ENCODE results near the gene RAG1.

RAG1 gene

DNA sequence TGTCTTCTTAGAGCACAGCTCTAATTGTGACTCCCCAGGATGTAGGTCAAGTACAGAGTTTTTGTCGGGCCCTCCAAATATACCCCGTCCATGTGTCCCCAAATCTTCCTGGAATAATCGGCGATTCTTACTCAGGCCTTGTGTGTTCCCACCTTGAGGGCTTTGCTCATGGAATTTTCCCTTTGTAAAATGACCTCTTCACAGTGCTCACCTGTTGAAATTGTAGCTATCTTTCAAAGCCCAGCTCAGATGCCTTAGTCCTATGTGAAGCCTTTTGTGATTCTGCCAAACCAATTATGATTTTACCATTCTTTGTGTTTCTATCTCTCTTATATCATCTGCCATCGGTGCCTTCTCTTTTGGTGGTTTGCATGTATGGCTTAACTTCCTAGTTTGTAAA lies 60.3 kb downstream of the RAG1 start:
- DNase-seq (ENCODE audit: low read depth) = no peak

DNA sequence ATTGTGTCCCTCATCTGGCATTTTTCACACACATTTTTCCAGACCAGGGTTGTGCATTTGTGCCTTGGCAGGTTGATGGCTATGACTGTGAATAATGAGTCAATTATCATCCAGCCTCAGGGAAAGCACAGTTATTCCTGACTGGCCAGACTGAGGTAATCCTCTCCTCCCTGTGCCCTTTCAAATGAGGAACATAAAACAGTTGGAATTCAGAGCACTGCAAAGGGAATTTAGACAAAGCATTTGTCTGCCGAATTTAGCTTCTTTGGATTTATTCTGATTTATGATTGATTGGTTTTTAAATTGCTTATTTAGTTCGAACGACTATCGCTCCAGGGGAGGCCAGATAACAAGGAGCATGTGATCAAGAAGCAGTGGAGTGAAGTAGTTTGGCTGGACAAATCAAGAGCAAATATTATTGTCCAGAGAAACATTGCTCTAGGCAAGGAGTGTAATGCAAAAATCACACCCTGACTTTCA lies 61.0 kb downstream of the RAG1 start:
- peak; percentile 2 for DNase-seq (ENCODE audit: low read depth)

Data from ELR (cell line).